Hepatocyte (in vitro differentiated cells): ENCODE measurements around the gene COMMD3.

Experiments
- EZH2 ChIP-seq: fragments of 200-600 bp; sonication (generic); IDR thresholded peaks from 2 replicates; pipeline ENCODE4 v1.6.1; 2016; ENCODE audit warnings: antibody characterized with exemption, mild to moderate bottlenecking, borderline replicate concordance
- TF ChIP-seq, protein P1 (sequence below): fragments of 200-600 bp; sonication (generic); IDR thresholded peaks from 2 replicates; pipeline ENCODE4 v1.5.1; 2016; ENCODE audit warnings: antibody characterized with exemption, mild to moderate bottlenecking; ENCODE audit not compliant: poor library complexity

DNA sequence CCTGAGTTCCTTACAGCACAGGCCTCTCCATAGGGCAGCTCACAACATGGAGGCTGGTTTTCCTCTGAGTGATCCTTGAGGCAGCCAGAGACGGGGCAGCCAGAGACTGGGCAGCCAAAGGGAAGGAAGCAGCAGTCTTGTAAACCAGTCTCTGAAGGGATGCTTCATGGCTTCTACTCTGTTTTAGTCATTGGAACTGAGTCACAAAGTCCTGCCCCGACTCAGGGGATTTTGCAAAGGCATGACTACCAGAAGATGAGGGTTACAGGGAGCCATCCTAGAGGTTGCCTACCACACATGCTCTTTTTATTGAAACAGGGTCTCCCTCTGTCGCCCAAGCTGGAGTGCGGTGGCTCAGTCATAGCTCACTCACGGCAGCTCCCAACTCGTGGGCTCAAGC is 44.4 kb upstream of the COMMD3 start:
- TF ChIP-seq, protein P1, sequence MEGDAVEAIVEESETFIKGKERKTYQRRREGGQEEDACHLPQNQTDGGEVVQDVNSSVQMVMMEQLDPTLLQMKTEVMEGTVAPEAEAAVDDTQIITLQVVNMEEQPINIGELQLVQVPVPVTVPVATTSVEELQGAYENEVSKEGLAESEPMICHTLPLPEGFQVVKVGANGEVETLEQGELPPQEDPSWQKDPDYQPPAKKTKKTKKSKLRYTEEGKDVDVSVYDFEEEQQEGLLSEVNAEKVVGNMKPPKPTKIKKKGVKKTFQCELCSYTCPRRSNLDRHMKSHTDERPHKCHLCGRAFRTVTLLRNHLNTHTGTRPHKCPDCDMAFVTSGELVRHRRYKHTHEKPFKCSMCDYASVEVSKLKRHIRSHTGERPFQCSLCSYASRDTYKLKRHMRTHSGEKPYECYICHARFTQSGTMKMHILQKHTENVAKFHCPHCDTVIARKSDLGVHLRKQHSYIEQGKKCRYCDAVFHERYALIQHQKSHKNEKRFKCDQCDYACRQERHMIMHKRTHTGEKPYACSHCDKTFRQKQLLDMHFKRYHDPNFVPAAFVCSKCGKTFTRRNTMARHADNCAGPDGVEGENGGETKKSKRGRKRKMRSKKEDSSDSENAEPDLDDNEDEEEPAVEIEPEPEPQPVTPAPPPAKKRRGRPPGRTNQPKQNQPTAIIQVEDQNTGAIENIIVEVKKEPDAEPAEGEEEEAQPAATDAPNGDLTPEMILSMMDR: no peak
- no peak for TF ChIP-seq EZH2
